Trophoblast cell (in vitro differentiated cells and primary cell): ENCODE results near the gene SHROOM4.

ENCODE experiments used
- DNase-seq, 2 donors: peaks; one replicate each; pipeline ENCODE4 v3.0.0-alpha.2; 2016
- H2AFZ ChIP-seq: 2 replicates; pipeline ENCODE4 v1.6.1; 2013; ENCODE audit warnings: low read length, moderate library complexity, mild to moderate bottlenecking; ENCODE audit not compliant: insufficient read depth, poor library complexity
- H2AK5ac ChIP-seq: 2 replicates; pipeline ENCODE4 v1.6.1; 2013; ENCODE audit warnings: mild to moderate bottlenecking, low read length
- H2BK120ac ChIP-seq: 2 replicates; pipeline ENCODE4 v1.6.1; 2013; ENCODE audit warnings: low read length, mild to moderate bottlenecking, moderate library complexity; ENCODE audit not compliant: insufficient read depth, poor library complexity
- H2BK12ac ChIP-seq: 2 replicates; pipeline ENCODE4 v1.6.1; 2013; ENCODE audit warnings: mild to moderate bottlenecking, low read length, moderate library complexity
- H2BK5ac ChIP-seq: 2 replicates; pipeline ENCODE4 v1.6.1; 2013; ENCODE audit warnings: low read length, low read depth, moderate library complexity, mild to moderate bottlenecking; ENCODE audit not compliant: poor library complexity
- H3K14ac ChIP-seq: 2 replicates; pipeline ENCODE4 v1.6.1; 2013; ENCODE audit warnings: mild to moderate bottlenecking, low read length
- H3K18ac ChIP-seq: 2 replicates; pipeline ENCODE4 v1.6.1; 2013; ENCODE audit warnings: mild to moderate bottlenecking, low read length
- H3K23ac ChIP-seq: 2 replicates; pipeline ENCODE4 v1.6.1; 2013; ENCODE audit warnings: low read length
- H3K27ac ChIP-seq: 2 replicates; pipeline ENCODE4 v1.5.1; 2013; ENCODE audit warnings: low read depth, mild to moderate bottlenecking, inconsistent platforms, low read length, moderate library complexity
- H3K27me3 ChIP-seq: 2 replicates; pipeline ENCODE4 v1.6.1; 2013; ENCODE audit warnings: inconsistent platforms, mild to moderate bottlenecking, low read length, moderate library complexity; ENCODE audit not compliant: insufficient read depth
- H3K36me3 ChIP-seq, 2 experiments: 1 replicate in 1 of 2; 2 replicates in 1 of 2; pipeline ENCODE4 v1.6.1; 2013; ENCODE audit warnings: low read length in 2 of 2, mild to moderate bottlenecking in 2 of 2, moderate library complexity in 1 of 2; ENCODE audit not compliant: insufficient read depth in 2 of 2, control insufficient read depth in 1 of 2
- H3K4ac ChIP-seq: 2 replicates; pipeline ENCODE4 v1.6.1; 2013; ENCODE audit warnings: low read depth, mild to moderate bottlenecking, low read length, moderate library complexity
- H3K4me1 ChIP-seq, 2 experiments: 1 replicate in 1 of 2; 2 replicates in 1 of 2; pipeline ENCODE4 v1.6.1; 2013; ENCODE audit warnings: low read length in 2 of 2, mild to moderate bottlenecking in 2 of 2, moderate library complexity in 1 of 2; ENCODE audit not compliant: insufficient read depth in 2 of 2, control insufficient read depth in 1 of 2
- H3K4me2 ChIP-seq: 2 replicates; pipeline ENCODE4 v1.6.1; 2013; ENCODE audit warnings: inconsistent platforms, mild to moderate bottlenecking, low read length, moderate library complexity
- H3K4me3 ChIP-seq: 2 replicates; pipeline ENCODE4 v1.5.1; 2013; ENCODE audit warnings: mild to moderate bottlenecking, low read depth, low read length, inconsistent platforms
- H3K79me1 ChIP-seq: one replicate; pipeline ENCODE4 v1.6.1; 2013; ENCODE audit warnings: low read length
- H3K79me2 ChIP-seq: 2 replicates; pipeline ENCODE4 v1.6.1; 2013; ENCODE audit warnings: low read length, mild to moderate bottlenecking; ENCODE audit not compliant: control insufficient read depth, insufficient read depth, poor library complexity
- H3K9ac ChIP-seq: 2 replicates; pipeline ENCODE4 v1.6.1; 2013; ENCODE audit warnings: mild to moderate bottlenecking, low read length
- H3K9me3 ChIP-seq: 2 replicates; pipeline ENCODE4 v1.6.1; 2013; ENCODE audit warnings: low read depth, mild to moderate bottlenecking, control low read depth, inconsistent platforms, low read length; ENCODE audit not compliant: insufficient read depth
- H4K12ac ChIP-seq: 2 replicates; pipeline ENCODE4 v1.6.1; 2013; ENCODE audit warnings: low read depth, mild to moderate bottlenecking, low read length, moderate library complexity
- H4K8ac ChIP-seq: 2 replicates; pipeline ENCODE4 v1.6.1; 2013; ENCODE audit warnings: low read depth, mild to moderate bottlenecking, low read length, moderate library complexity
- H4K91ac ChIP-seq: one replicate; pipeline ENCODE4 v1.6.1; 2013; ENCODE audit warnings: low read depth, mild to moderate bottlenecking, low read length, moderate library complexity
- WGBS: extraction: QIAGEN DNeasy Blood & Tissue Kit; methylation state at CpG from one replicate; pipeline ENCODE4 v1.1.7; 2013; ENCODE audit warnings: missing lambda C conversion rate; ENCODE audit not compliant: insufficient read length, insufficient coverage; ENCODE audit errors: extremely low coverage; 5-methylcytosine and 5-hydroxymethylcytosine counted together

Gene SHROOM4

DNA sequence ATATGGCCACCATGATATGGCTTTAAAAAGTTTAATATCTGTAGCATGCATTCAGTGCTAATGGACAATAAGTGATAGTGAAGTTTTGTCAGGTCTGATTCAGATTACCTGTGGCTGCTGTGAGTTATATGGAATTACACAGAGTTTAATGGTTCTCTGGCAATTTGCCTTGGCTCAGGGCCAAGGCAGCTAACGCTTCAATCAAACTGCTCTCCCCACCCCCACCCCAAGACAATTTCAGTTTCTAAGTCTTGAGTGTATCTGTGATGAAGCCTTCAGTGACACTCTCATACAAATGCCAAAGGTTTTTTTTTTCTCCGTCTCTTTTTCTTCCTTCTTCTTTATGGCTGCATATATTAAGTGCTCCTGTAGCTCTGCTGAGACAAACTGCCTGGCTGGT, 106.6 kb downstream of the SHROOM4 start:
- no peak overlapping the region for H3K27ac ChIP-seq
- no peak overlapping the region for H3K14ac ChIP-seq
- H3K4ac ChIP-seq: no peak overlapping the region
- no peak overlapping the region for H3K9ac ChIP-seq
- H2AFZ ChIP-seq: no peak overlapping the region
- H4K91ac ChIP-seq: no peak overlapping the region
- H2AK5ac ChIP-seq: no peak overlapping the region
- H3K79me2 ChIP-seq: no peaks in the 10 kb centered on the region
- no peak overlapping the region for H2BK5ac ChIP-seq
- H3K9me3 ChIP-seq: no peaks in the 10 kb centered on the region
- H3K18ac ChIP-seq: no peak overlapping the region
- no peak overlapping the region for H3K4me3 ChIP-seq
- H4K12ac ChIP-seq: no peak overlapping the region
- no peaks in the 10 kb centered on the region for H3K36me3 ChIP-seq
- H3K27me3 ChIP-seq: no peaks in the 10 kb centered on the region
- no peak overlapping the region for H4K8ac ChIP-seq
- no CpG with 5 or more reads among the region's 2 CpGs for WGBS
- DNase-seq: no peak
- no peak overlapping the region for H2BK120ac ChIP-seq
- no peak overlapping the region for H3K4me2 ChIP-seq
- peaks cover 5% of the 10 kb centered on the region for H3K79me1 ChIP-seq
- no peak overlapping the region for H2BK12ac ChIP-seq
- peaks cover 0 to 10% of the 10 kb centered on the region in 2 experiments for H3K4me1 ChIP-seq
- H3K23ac ChIP-seq: no peak overlapping the region

DNA sequence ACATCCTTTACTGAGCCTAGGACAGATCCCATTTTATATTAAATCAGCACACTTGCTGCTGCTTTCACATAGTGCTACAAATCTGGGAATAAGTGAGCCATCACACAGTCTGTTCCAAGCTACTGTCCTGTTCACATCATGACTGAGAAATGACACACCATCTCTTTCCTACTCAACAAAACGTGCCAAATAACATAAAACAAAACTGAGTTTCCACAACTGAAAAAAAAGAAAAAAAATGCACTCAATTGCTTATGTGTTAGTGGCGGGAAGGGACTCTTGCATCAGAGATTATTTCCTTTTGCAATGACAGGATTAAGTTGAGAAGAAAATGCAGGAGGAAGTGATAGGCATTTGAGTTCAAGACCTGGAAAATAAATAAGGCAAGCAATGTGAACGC, 109.0 kb downstream of the SHROOM4 start:
- Histone ChIP-seq H2BK12ac (no peak overlapping the region), H2AFZ (no peak overlapping the region), H3K4me1 (peaks cover 0 to 13% of the 10 kb centered on the region in 2 experiments), H4K91ac (no peak overlapping the region), H3K14ac (no peak overlapping the region), H4K8ac (no peak overlapping the region), H2BK5ac (no peak overlapping the region), H2BK120ac (no peak overlapping the region), H3K27ac (no peak overlapping the region), H3K9me3 (no peaks in the 10 kb centered on the region), H3K4me2 (no peak overlapping the region), H3K23ac (no peak overlapping the region), H3K36me3 (no peaks in the 10 kb centered on the region), H3K4ac (no peak overlapping the region), H4K12ac (no peak overlapping the region), H3K79me2 (no peaks in the 10 kb centered on the region), H2AK5ac (no peak overlapping the region), H3K79me1 (peaks cover 12% of the 10 kb centered on the region), H3K9ac (no peak overlapping the region), H3K4me3 (no peak overlapping the region), H3K18ac (no peak overlapping the region), H3K27me3 (no peaks in the 10 kb centered on the region)
- whole genome bisulfite sequencing: no CpG with 5 or more reads among the region's 3 CpGs
- DNase-seq: no peak

DNA sequence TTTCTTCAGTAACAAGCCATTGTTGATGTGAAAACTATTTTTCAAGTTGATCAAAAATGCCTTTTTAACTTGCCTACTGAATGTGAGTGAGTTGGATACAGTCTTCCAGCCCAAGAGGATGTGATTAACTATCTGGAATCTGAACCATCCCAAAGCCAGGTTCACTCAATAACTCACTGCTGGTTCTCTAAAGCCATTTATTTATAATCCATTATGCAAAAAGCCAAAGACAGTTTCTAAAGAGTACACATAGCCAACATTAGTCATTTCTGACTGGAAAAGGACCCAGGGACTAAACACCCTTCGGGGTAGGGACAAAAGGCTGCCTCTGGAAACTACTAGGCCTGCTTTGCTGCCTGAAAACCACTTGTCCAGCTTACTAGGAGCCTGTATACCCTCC, 109.6 kb downstream of the SHROOM4 start:
- Histone ChIP-seq H3K4me1 (peaks cover 0 to 13% of the 10 kb centered on the region in 2 experiments), H2BK12ac (no peak overlapping the region)
- no CpG with 5 or more reads among the region's 1 CpG for WGBS

DNA sequence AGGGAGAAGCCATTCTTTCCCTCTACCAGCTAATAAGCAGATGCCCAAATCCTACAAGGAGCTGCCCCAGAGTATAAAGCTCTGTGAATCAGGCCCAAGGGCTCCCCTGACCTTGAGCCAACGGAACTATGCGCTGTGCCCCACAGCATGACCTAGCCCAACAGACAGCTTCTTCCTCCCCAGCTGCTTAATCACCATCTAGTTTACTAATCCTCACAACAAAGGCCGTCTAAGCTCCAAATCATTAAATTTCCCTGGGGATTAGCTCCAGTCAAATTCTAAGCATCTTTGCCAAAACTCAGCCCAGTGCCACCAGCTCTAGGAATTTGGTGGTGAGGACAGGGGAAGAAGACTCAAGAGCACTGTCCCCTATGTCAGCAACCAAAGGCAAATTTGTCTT, 113.1 kb downstream of the SHROOM4 start:
- H3K9me3 ChIP-seq: no peaks in the 10 kb centered on the region
- no peak overlapping the region for H3K9ac ChIP-seq
- peak overlapping the region; percentile 40 for H2BK5ac ChIP-seq
- H3K4me1 ChIP-seq: peaks cover 0 to 19% of the 10 kb centered on the region in 2 experiments
- H2BK120ac ChIP-seq: peak overlapping the region; percentile 33
- H3K4me2 ChIP-seq: no peak overlapping the region
- H3K18ac ChIP-seq: no peak overlapping the region
- no peak overlapping the region for H3K27ac ChIP-seq
- no peaks in the 10 kb centered on the region for H3K79me2 ChIP-seq
- H2AFZ ChIP-seq: no peak overlapping the region
- H4K91ac ChIP-seq: peak overlapping the region; percentile 55
- WGBS: no CpG with 5 or more reads among the region's 3 CpGs
- H3K4me3 ChIP-seq: no peak overlapping the region
- peak overlapping the region; percentile 40 for H2BK12ac ChIP-seq
- H3K36me3 ChIP-seq: no peaks in the 10 kb centered on the region
- no peak overlapping the region for H3K4ac ChIP-seq
- peaks cover 17% of the 10 kb centered on the region for H3K79me1 ChIP-seq
- H3K23ac ChIP-seq: no peak overlapping the region
- H2AK5ac ChIP-seq: peak overlapping the region; percentile 54
- no peak overlapping the region for H4K12ac ChIP-seq
- no peak overlapping the region for H4K8ac ChIP-seq
- no peak for DNase-seq
- H3K27me3 ChIP-seq: no peaks in the 10 kb centered on the region
- no peak overlapping the region for H3K14ac ChIP-seq

More for the DNA sequence above, 109.6 kb downstream of the SHROOM4 start:
- no peak overlapping the region for H2BK5ac ChIP-seq
- H2AK5ac ChIP-seq: no peak overlapping the region
- H2AFZ ChIP-seq: no peak overlapping the region
- H2BK120ac ChIP-seq: no peak overlapping the region
- no peaks in the 10 kb centered on the region for H3K9me3 ChIP-seq
- no peak overlapping the region for H4K12ac ChIP-seq
- H3K27me3 ChIP-seq: no peaks in the 10 kb centered on the region
- no peak overlapping the region for H3K18ac ChIP-seq
- no peak overlapping the region for H3K23ac ChIP-seq
- H3K4ac ChIP-seq: no peak overlapping the region
- no peak overlapping the region for H4K91ac ChIP-seq
- no peak overlapping the region for H3K9ac ChIP-seq
- H3K27ac ChIP-seq: no peak overlapping the region
- H4K8ac ChIP-seq: no peak overlapping the region
- no peaks in the 10 kb centered on the region for H3K79me2 ChIP-seq
- DNase-seq: no peak
- no peaks in the 10 kb centered on the region for H3K36me3 ChIP-seq
- no peak overlapping the region for H3K4me2 ChIP-seq
- peaks cover 12% of the 10 kb centered on the region for H3K79me1 ChIP-seq
- H3K4me3 ChIP-seq: no peak overlapping the region
- H3K14ac ChIP-seq: no peak overlapping the region
